HL-60 (cell line): ENCODE measurements around the gene CBX4.

ENCODE experiments used
- DNase-seq, 2 experiments: peaks; one replicate each; pipeline ENCODE4 v3.0.0-alpha.2; 2010 to 2020; ENCODE audit warnings: low read depth in 1 of 2, low spot score in 1 of 2
- H3K27ac ChIP-seq: fragments of 250-450 bp; sonication (Bioruptor Pico); replicated peaks from 2 replicates; pipeline ENCODE4 v1.5.1; 2020; ENCODE audit warnings: mild to moderate bottlenecking, moderate library complexity
- H3K27me3 ChIP-seq: fragments of 250-450 bp; sonication (Bioruptor Pico); 2 replicates; pipeline ENCODE4 v1.5.1; 2021; ENCODE audit warnings: mild to moderate bottlenecking, moderate library complexity; ENCODE audit not compliant: insufficient read depth, poor library complexity, severe bottlenecking
- H3K4me3 ChIP-seq: replicated peaks from 2 replicates; pipeline ENCODE4 v1.5.1; 2011; ENCODE audit warnings: mild to moderate bottlenecking, control low read depth, low read length; ENCODE audit not compliant: insufficient read depth
- GABPA ChIP-seq: IDR thresholded peaks from 2 replicates; pipeline ENCODE4 v1.6.1; 2012; ENCODE audit warnings: low read depth
- POLR2AphosphoS5 ChIP-seq: IDR thresholded peaks from 2 replicates; pipeline ENCODE4 v1.6.1; 2012; ENCODE audit warnings: low read depth
- SPI1 ChIP-seq: IDR thresholded peaks from 2 replicates; pipeline ENCODE4 v1.6.1; 2012; ENCODE audit warnings: low read depth, mild to moderate bottlenecking, borderline replicate concordance
- TF ChIP-seq, protein P1 (sequence below): IDR thresholded peaks from one replicate; pipeline ENCODE4 v1.5.1; 2011; ENCODE audit warnings: low read length, control low read depth, inconsistent platforms; ENCODE audit not compliant: insufficient read depth
- TF ChIP-seq, protein P2 (sequence below): IDR thresholded peaks from 2 replicates; pipeline ENCODE4 v1.6.1; 2012; ENCODE audit warnings: low read depth; ENCODE audit not compliant: insufficient replicate concordance

CBX4 gene

DNA sequence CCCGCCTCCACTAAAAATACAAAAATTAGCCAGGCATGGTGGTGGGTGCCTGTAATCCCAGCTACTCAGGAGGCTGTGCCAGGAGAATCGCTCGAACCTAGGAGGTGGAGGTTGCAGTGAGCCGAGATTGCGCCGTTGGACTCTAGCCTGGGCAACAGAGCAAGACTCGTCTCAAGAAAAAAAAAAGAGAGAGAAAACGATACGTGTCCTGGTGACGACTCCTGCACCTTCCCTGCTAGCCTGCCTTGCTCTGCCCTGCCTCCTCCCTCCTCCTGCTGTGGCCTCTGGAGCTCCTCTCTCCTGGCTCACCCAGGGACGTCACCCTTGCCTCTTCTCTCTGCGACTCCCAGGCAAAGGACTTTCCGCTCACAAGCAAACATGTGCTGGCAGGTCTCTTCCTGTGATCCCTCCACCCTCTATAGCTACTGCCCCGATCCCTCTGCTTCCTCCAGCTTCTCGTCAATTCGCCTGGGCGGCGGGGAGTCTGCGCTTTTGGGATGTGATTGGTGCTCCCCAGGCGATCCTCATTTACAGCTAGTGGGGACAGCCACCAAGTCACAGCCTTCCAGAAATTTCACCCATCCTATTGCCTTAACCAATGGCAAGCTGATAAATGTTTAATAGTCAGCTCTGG lies 25.5 kb upstream of the CBX4 start:
- Histone ChIP-seq H3K4me3 (no peak overlapping the region), H3K27ac (no peak overlapping the region), H3K27me3 (peaks cover 6% of the 10 kb centered on the region)
- TF ChIP-seq GABPA: no peak
- TF ChIP-seq, protein P1, sequence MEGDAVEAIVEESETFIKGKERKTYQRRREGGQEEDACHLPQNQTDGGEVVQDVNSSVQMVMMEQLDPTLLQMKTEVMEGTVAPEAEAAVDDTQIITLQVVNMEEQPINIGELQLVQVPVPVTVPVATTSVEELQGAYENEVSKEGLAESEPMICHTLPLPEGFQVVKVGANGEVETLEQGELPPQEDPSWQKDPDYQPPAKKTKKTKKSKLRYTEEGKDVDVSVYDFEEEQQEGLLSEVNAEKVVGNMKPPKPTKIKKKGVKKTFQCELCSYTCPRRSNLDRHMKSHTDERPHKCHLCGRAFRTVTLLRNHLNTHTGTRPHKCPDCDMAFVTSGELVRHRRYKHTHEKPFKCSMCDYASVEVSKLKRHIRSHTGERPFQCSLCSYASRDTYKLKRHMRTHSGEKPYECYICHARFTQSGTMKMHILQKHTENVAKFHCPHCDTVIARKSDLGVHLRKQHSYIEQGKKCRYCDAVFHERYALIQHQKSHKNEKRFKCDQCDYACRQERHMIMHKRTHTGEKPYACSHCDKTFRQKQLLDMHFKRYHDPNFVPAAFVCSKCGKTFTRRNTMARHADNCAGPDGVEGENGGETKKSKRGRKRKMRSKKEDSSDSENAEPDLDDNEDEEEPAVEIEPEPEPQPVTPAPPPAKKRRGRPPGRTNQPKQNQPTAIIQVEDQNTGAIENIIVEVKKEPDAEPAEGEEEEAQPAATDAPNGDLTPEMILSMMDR: no peak
- TF ChIP-seq SPI1: no peak
- TF ChIP-seq, protein P2, sequence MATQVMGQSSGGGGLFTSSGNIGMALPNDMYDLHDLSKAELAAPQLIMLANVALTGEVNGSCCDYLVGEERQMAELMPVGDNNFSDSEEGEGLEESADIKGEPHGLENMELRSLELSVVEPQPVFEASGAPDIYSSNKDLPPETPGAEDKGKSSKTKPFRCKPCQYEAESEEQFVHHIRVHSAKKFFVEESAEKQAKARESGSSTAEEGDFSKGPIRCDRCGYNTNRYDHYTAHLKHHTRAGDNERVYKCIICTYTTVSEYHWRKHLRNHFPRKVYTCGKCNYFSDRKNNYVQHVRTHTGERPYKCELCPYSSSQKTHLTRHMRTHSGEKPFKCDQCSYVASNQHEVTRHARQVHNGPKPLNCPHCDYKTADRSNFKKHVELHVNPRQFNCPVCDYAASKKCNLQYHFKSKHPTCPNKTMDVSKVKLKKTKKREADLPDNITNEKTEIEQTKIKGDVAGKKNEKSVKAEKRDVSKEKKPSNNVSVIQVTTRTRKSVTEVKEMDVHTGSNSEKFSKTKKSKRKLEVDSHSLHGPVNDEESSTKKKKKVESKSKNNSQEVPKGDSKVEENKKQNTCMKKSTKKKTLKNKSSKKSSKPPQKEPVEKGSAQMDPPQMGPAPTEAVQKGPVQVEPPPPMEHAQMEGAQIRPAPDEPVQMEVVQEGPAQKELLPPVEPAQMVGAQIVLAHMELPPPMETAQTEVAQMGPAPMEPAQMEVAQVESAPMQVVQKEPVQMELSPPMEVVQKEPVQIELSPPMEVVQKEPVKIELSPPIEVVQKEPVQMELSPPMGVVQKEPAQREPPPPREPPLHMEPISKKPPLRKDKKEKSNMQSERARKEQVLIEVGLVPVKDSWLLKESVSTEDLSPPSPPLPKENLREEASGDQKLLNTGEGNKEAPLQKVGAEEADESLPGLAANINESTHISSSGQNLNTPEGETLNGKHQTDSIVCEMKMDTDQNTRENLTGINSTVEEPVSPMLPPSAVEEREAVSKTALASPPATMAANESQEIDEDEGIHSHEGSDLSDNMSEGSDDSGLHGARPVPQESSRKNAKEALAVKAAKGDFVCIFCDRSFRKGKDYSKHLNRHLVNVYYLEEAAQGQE: no peak
- TF ChIP-seq POLR2AphosphoS5: no peak
- no peak for DNase-seq

DNA sequence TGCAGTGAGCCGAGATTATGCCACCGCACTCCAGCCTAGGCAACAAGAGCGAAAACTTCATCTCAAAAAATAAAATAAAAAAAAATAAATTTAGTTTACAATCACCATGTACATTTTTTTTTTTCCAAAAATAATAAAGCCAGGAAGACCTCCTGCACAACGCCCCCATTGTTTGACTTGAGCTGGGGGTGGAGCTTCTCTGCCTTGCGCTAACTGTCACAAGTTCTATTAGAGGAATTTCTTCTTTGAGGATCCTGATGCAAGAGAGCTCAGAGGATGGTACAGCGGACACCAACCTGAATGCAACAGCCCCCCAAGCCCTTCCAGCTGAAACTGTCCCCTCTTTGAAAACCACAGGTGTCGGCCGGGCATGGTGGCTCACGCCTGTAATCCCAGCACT lies 24.9 kb upstream of the CBX4 start:
- H3K27ac ChIP-seq: no peak overlapping the region

DNA sequence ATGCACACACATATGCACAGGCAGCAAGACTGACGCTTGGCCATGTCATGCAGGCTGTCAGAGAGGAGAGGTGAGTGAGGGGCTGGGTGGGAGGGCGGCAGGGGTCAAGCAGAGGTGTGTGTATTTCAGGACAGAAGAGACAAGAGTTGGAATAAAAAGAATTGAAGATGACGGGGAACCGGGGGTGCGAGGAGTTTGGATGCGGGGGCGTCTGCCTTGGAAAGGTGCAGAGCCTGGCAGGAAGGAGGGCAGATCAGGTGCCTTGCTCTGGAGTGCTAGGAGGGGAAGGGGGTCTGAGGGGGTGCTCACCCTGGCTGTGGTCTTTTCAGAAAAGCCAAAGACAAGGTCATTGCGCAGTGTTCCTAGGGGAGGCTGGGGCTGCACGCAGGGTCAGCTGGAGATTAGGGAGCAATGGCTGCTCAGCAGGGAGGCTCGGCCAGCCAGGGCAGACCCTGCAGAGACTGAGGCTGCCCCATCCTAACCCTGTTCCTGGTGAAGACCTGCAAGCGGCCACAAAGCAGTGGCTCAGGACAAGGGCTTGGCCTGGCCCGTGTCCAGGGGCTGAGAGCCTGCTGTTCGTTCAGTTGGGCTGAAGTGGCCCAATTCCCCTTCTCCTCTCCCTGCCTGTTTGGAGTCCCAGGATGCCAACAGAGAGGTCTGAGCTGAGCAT lies 23.7 kb upstream of the CBX4 start:
- H3K4me3 ChIP-seq: no peak overlapping the region
- peaks cover 6% of the 10 kb centered on the region for H3K27me3 ChIP-seq
- no peak for DNase-seq
- TF ChIP-seq, protein P2: no peak
- TF ChIP-seq SPI1 (no peak), POLR2AphosphoS5 (no peak), GABPA (no peak)
- TF ChIP-seq, protein P1: no peak
- no peak overlapping the region for H3K27ac ChIP-seq

More for the DNA sequence above, 24.9 kb upstream of the CBX4 start:
- TF ChIP-seq POLR2AphosphoS5: no peak
- TF ChIP-seq GABPA: no peak
- TF ChIP-seq, protein P2: no peak
- TF ChIP-seq SPI1: no peak
- TF ChIP-seq, protein P1: no peak
- no peak for DNase-seq
- Histone ChIP-seq H3K4me3 (no peak overlapping the region), H3K27me3 (peaks cover 6% of the 10 kb centered on the region)
